H1 (cell line): ENCODE measurements around the gene IGSF9B. TPM values are rescaled to one million over a fixed set of nuclear protein-coding genes. Genes with fewer than 3 reads are reported as not detected.

Experiments
- ASH2L ChIP-seq: fragments of 200-600, 300-600 bp; sonication (generic); IDR thresholded peaks from one replicate; pipeline ENCODE4 v1.7.1; 2017; ENCODE audit warnings: low read length
- BRCA1 ChIP-seq: IDR thresholded peaks from 2 replicates; pipeline ENCODE4 v1.6.1; 2012; ENCODE audit warnings: low read depth, low read length, improper control_type of control experiment
- CHD7 ChIP-seq: fragments of 300-600 bp; sonication (generic); IDR thresholded peaks from 2 replicates; pipeline ENCODE4 v1.7.1; 2012; ENCODE audit warnings: low read length, moderate library complexity, mild to moderate bottlenecking, inconsistent platforms; ENCODE audit not compliant: insufficient replicate concordance
- EGR1 ChIP-seq: IDR thresholded peaks from 2 replicates; pipeline ENCODE4 v1.6.1; 2011; ENCODE audit warnings: low read depth, low read length, borderline replicate concordance
- RFX5 ChIP-seq: IDR thresholded peaks from 2 replicates; pipeline ENCODE4 v1.6.1; 2011; ENCODE audit warnings: low read depth, low read length, improper control_type of control experiment, borderline replicate concordance
- polyA plus RNA-seq, 7 experiments: library from polyadenylated mRNA; depleted of rRNA in 3 of 7; stranded (reverse) in 5 of 7; unstranded in 2 of 7; fragments of >200 nt in 5 of 7; fragments of 200-250 nt in 2 of 7; gene quantifications; 1 replicate in 5 of 7; 2 replicates in 1 of 7; 4 replicates in 1 of 7; pipeline versions ENCODE4 v1.2.1 to v1.2.3, GENCODE V29; 2011 to 2013; ENCODE audit warnings: missing spikeins in 2 of 7, mixed read lengths in 2 of 7
- total RNA-seq: library from RNA; stranded (reverse); fragmentation: NEBNext Ultra II Directional; extraction: Animal tissue kit (Norgen Biotek cat#: 25700); gene quantifications from 2 replicates; pipeline ENCODE4 v1.2.1, GENCODE V29; 2021
- TF ChIP-seq, protein P1 (sequence below), 3 experiments: IDR thresholded peaks; 1 replicate in 2 of 3; 2 replicates in 1 of 3; pipeline versions ENCODE4 v1.5.1 to v1.6.1; 2011; ENCODE audit warnings: low read length in 3 of 3, mild to moderate bottlenecking in 3 of 3, inconsistent platforms in 2 of 3, low read depth in 1 of 3, moderate library complexity in 1 of 3; ENCODE audit not compliant: insufficient read depth in 1 of 3; ENCODE audit errors: control extremely low read depth in 1 of 3

IGSF9B gene
- total and polyA plus RNA-seq, 2 of the 8 experiments (the other 6 are each of a cell fraction or from before 2014, with no cell fraction given), result 16.5 to 49.2 TPM

DNA sequence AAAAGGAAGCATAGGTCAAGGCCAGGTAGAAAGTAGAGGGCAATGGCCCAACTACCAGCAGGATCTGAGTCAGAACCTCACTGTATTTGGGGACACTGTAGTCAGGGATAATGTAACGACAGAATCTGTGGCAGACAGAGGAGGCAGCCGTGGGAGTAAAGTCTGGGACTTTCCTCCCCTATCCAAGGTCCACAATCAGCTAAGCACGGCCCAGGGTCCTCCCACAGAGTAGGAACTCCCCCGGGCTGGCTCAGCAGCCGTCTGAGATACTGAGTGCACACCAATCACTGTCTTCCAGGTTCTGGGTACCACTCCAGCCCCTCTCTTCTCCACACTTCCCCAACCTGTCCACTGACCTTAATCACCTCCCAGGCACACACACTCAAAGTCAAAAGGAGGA lies 3.2 kb downstream of the IGSF9B start (continued):
- TF ChIP-seq, protein P1, sequence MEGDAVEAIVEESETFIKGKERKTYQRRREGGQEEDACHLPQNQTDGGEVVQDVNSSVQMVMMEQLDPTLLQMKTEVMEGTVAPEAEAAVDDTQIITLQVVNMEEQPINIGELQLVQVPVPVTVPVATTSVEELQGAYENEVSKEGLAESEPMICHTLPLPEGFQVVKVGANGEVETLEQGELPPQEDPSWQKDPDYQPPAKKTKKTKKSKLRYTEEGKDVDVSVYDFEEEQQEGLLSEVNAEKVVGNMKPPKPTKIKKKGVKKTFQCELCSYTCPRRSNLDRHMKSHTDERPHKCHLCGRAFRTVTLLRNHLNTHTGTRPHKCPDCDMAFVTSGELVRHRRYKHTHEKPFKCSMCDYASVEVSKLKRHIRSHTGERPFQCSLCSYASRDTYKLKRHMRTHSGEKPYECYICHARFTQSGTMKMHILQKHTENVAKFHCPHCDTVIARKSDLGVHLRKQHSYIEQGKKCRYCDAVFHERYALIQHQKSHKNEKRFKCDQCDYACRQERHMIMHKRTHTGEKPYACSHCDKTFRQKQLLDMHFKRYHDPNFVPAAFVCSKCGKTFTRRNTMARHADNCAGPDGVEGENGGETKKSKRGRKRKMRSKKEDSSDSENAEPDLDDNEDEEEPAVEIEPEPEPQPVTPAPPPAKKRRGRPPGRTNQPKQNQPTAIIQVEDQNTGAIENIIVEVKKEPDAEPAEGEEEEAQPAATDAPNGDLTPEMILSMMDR (IDR thresholded peaks at IDR 0.05; ENCODE audit: control extremely low read depth in 1 of 3, insufficient read depth in 1 of 3, low read depth in 1 of 3, low read length in 3 of 3), result no peak
- TF ChIP-seq ASH2L (no peak), RFX5 (no peak), EGR1 (no peak), BRCA1 (no peak), CHD7 (no peak)
